ENCODE data around the gene NDST1.

NDST1 gene

GRCh38 chr5:150505816-150506215, 2.1 kb upstream of the NDST1 start:
- Histone ChIP-seq H3K4me2 (ENCODE audit: low read length) (no peak overlapping the region), H3K27me3 (ENCODE audit: control insufficient read depth, low read length) (no peaks in the 10 kb centered on the region), H3K4me3 (ENCODE audit: low read length) (no peak overlapping the region), H3K79me2 (ENCODE audit: control insufficient read depth, low read length) (peaks cover 16% of the 10 kb centered on the region), H3K9me2 (replicated peaks; ENCODE audit: control insufficient read depth, low read length) (no peaks in the 10 kb centered on the region), H3K36me3 (ENCODE audit: control insufficient read depth, low read length) (no peaks in the 10 kb centered on the region), H3K27ac (ENCODE audit: low read depth, low read length) (no peak overlapping the region), H3K9me3 (ENCODE audit: control insufficient read depth, insufficient read depth, low read length) (no peaks in the 10 kb centered on the region), H3F3A (ENCODE audit: control insufficient read depth, insufficient read depth) (no peaks in the 10 kb centered on the region), H3K4me1 (ENCODE audit: control insufficient read depth, low read length) (no peaks in the 10 kb centered on the region), H4K20me1 (ENCODE audit: control insufficient read depth, insufficient read depth, low read depth, low read length) (peaks cover 3% of the 10 kb centered on the region)
- TF ChIP-seq EZH2phosphoT487 (IDR thresholded peaks at IDR 0.05; ENCODE audit: borderline replicate concordance, low read length) (no peak), CTCF (IDR thresholded peaks at IDR 0.05; ENCODE audit: low read depth, low read length, poor library complexity, severe bottlenecking) (no peak)

GRCh38 chr5:150506571-150507473, 1.1 kb upstream of the NDST1 start:
- H4K20me1 ChIP-seq (ENCODE audit: control insufficient read depth, insufficient read depth, low read depth, low read length) = peaks cover 3% of the 10 kb centered on the region; the same call in 1 of the 2 replicates
- no peaks in the 10 kb centered on the region for H3K9me3 ChIP-seq (ENCODE audit: control insufficient read depth, insufficient read depth, low read length)
- H3F3A ChIP-seq (ENCODE audit: control insufficient read depth, insufficient read depth) = no peaks in the 10 kb centered on the region
- no peaks in the 10 kb centered on the region for H3K4me1 ChIP-seq (ENCODE audit: control insufficient read depth, low read length)
- H3K27ac ChIP-seq (ENCODE audit: low read depth, low read length) = no peak overlapping the region
- TF ChIP-seq CTCF (IDR thresholded peaks at IDR 0.05; ENCODE audit: low read depth, low read length, poor library complexity, severe bottlenecking) = no peak
- no peak overlapping the region for H3K4me2 ChIP-seq (ENCODE audit: low read length)
- H3K27me3 ChIP-seq (ENCODE audit: control insufficient read depth, low read length) = no peaks in the 10 kb centered on the region
- no peak overlapping the region for H3K4me3 ChIP-seq (ENCODE audit: low read length)
- H3K9me2 ChIP-seq (replicated peaks; ENCODE audit: control insufficient read depth, low read length) = no peaks in the 10 kb centered on the region
- H3K36me3 ChIP-seq (ENCODE audit: control insufficient read depth, low read length) = no peaks in the 10 kb centered on the region
- H3K79me2 ChIP-seq (ENCODE audit: control insufficient read depth, low read length) = peaks cover 23% of the 10 kb centered on the region

GRCh38 chr5:150508277-150508640, 328 bp downstream of the NDST1 start:
- Histone ChIP-seq H3K79me2 (ENCODE audit: control insufficient read depth, low read length) (peaks cover 21% of the 10 kb centered on the region), H4K20me1 (ENCODE audit: control insufficient read depth, insufficient read depth, low read depth, low read length) (peaks cover 3% of the 10 kb centered on the region; the same call in 1 of the 2 replicates), H3K9me3 (ENCODE audit: control insufficient read depth, insufficient read depth, low read length) (no peaks in the 10 kb centered on the region), H3K27ac (ENCODE audit: low read depth, low read length) (no peak overlapping the region), H3K4me3 (ENCODE audit: low read length) (no peak overlapping the region), H3K4me1 (ENCODE audit: control insufficient read depth, low read length) (no peaks in the 10 kb centered on the region), H3K4me2 (ENCODE audit: low read length) (no peak overlapping the region), H3F3A (ENCODE audit: control insufficient read depth, insufficient read depth) (no peaks in the 10 kb centered on the region), H3K36me3 (ENCODE audit: control insufficient read depth, low read length) (no peaks in the 10 kb centered on the region), H3K9me2 (replicated peaks; ENCODE audit: control insufficient read depth, low read length) (no peaks in the 10 kb centered on the region), H3K27me3 (ENCODE audit: control insufficient read depth, low read length) (no peaks in the 10 kb centered on the region)
- TF ChIP-seq CTCF (IDR thresholded peaks at IDR 0.05; ENCODE audit: low read depth, low read length, poor library complexity, severe bottlenecking) (no peak), EZH2phosphoT487 (IDR thresholded peaks at IDR 0.05; ENCODE audit: borderline replicate concordance, low read length) (no peak)
